ENCODE results near the gene TMEM123.
"Not testable (repeated sequence)": the region's sequence is repeated elsewhere in the genome, so short reads cannot be mapped to it uniquely, and the experiment has no call there.

Gene TMEM123

GRCh38 chr11:102448869-102449224, 3.7 kb downstream of the TMEM123 start:
- DNase-seq (ENCODE audit: low read depth): no peak

GRCh38 chr11:102447941-102448868, 4.4 kb downstream of the TMEM123 start:
- DNase-seq (ENCODE audit: low read depth): no peak

GRCh38 chr11:102447193-102447592, 5.4 kb downstream of the TMEM123 start:
- DNase-seq (ENCODE audit: low read depth): no peak

- peak; percentile 99 for DNase-seq (ENCODE audit: low read depth)
Observed at GRCh38 chr11:102446606-102447005, 6.0 kb downstream of the TMEM123 start.

- not testable (repeated sequence) for DNase-seq (ENCODE audit: low read depth)
Observed at GRCh38 chr11:102444693-102445092, 7.9 kb downstream of the TMEM123 start.

GRCh38 chr11:102444142-102444541, 8.4 kb downstream of the TMEM123 start:
- not testable (repeated sequence) for DNase-seq (ENCODE audit: low read depth)

GRCh38 chr11:102439063-102439363, 13.6 kb downstream of the TMEM123 start:
- DNase-seq (ENCODE audit: low read depth): not testable (repeated sequence)

- no peak for DNase-seq (ENCODE audit: low read depth)
Observed at GRCh38 chr11:102438311-102439062, 14.1 kb downstream of the TMEM123 start.

GRCh38 chr11:102437727-102438126, 14.8 kb downstream of the TMEM123 start:
- no peak for DNase-seq (ENCODE audit: low read depth)

- DNase-seq (ENCODE audit: low read depth): no peak
Observed at GRCh38 chr11:102436976-102437375, 15.6 kb downstream of the TMEM123 start.

- peak; percentile 82 for DNase-seq (ENCODE audit: low read depth)
Observed at GRCh38 chr11:102436561-102436960, 16.0 kb downstream of the TMEM123 start.

- DNase-seq (ENCODE audit: low read depth): no peak
Observed at GRCh38 chr11:102435688-102436087, 16.9 kb downstream of the TMEM123 start.

GRCh38 chr11:102433571-102433970, 19.0 kb downstream of the TMEM123 start:
- not testable (repeated sequence) for DNase-seq (ENCODE audit: low read depth)

- not testable (repeated sequence) for DNase-seq (ENCODE audit: low read depth)
Observed at GRCh38 chr11:102432560-102432959, 20.0 kb downstream of the TMEM123 start.

- no peak for DNase-seq (ENCODE audit: low read depth)
Observed at GRCh38 chr11:102431404-102431803, 21.2 kb downstream of the TMEM123 start.

- DNase-seq (ENCODE audit: low read depth): no peak
Observed at GRCh38 chr11:102430158-102430836, 22.3 kb downstream of the TMEM123 start.

- DNase-seq (ENCODE audit: low read depth): no peak
Observed at GRCh38 chr11:102429691-102430090, 22.9 kb downstream of the TMEM123 start.

GRCh38 chr11:102429226-102429625, 23.3 kb downstream of the TMEM123 start:
- no peak for DNase-seq (ENCODE audit: low read depth)

- no peak for DNase-seq (ENCODE audit: low read depth)
Observed at GRCh38 chr11:102428696-102429095, 23.9 kb downstream of the TMEM123 start.

- no peak for DNase-seq (ENCODE audit: low read depth)
Observed at GRCh38 chr11:102427068-102427467, 25.5 kb downstream of the TMEM123 start.

- DNase-seq (ENCODE audit: low read depth): no peak
Observed at GRCh38 chr11:102426570-102426969, 26.0 kb downstream of the TMEM123 start.

- no peak for DNase-seq (ENCODE audit: low read depth)
Observed at GRCh38 chr11:102426000-102426399, 26.6 kb downstream of the TMEM123 start.

- DNase-seq (ENCODE audit: low read depth): no peak
Observed at GRCh38 chr11:102423936-102424335, 28.6 kb downstream of the TMEM123 start.
